OCI-LY1 (cell line): ENCODE data around the gene PCBP4.

Experiments
- H2AFZ ChIP-seq: fragments of 200-600 bp; sonication (generic), shearing (Covaris generic); 2 replicates; pipeline ENCODE4 v1.6.0; 2014; ENCODE audit warnings: antibody characterized with exemption, mild to moderate bottlenecking, low read length
- H3F3A ChIP-seq: fragments of 200-600 bp; sonication (generic), shearing (Covaris generic); 2 replicates; pipeline ENCODE4 v1.6.0; 2014; ENCODE audit warnings: mild to moderate bottlenecking, antibody characterized with exemption, low read length, moderate library complexity; ENCODE audit not compliant: insufficient read depth
- H3K27ac ChIP-seq: fragments of 200-600 bp; sonication (generic); 2 replicates; pipeline ENCODE4 v1.5.1; 2014; ENCODE audit warnings: low read length, mixed run types, mild to moderate bottlenecking, low read depth; ENCODE audit not compliant: poor library complexity, severe bottlenecking
- H3K27me3 ChIP-seq: fragments of 200-600 bp; sonication (generic); 2 replicates; pipeline ENCODE4 v1.6.0; 2014; ENCODE audit warnings: antibody characterized with exemption, mild to moderate bottlenecking, low read length, moderate library complexity; ENCODE audit not compliant: insufficient read depth
- H3K36me3 ChIP-seq: fragments of 200-600 bp; sonication (generic); 2 replicates; pipeline ENCODE4 v1.6.1; 2014; ENCODE audit warnings: mild to moderate bottlenecking, antibody characterized with exemption, low read length, moderate library complexity, mixed read lengths; ENCODE audit not compliant: insufficient read depth
- H3K4me1 ChIP-seq: fragments of 200-600 bp; sonication (generic); 2 replicates; pipeline ENCODE4 v1.5.1; 2014; ENCODE audit warnings: mild to moderate bottlenecking, low read length, moderate library complexity; ENCODE audit not compliant: insufficient read depth, severe bottlenecking
- H3K4me2 ChIP-seq: fragments of 200-600 bp; sonication (generic), shearing (Covaris generic); 2 replicates; pipeline ENCODE4 v1.6.1; 2014; ENCODE audit warnings: low read length
- H3K4me3 ChIP-seq: fragments of 200-600 bp; sonication (generic); 2 replicates; pipeline ENCODE4 v1.5.1; 2014; ENCODE audit warnings: low read length, low read depth, mild to moderate bottlenecking, mixed read lengths; ENCODE audit not compliant: poor library complexity, severe bottlenecking
- H3K79me2 ChIP-seq: fragments of 200-600 bp; shearing (Covaris generic); 2 replicates; pipeline ENCODE4 v1.6.1; 2016; ENCODE audit warnings: mixed run types, low read length, mixed read lengths; ENCODE audit not compliant: insufficient read depth
- H3K9ac ChIP-seq: fragments of 200-600 bp; sonication (generic), shearing (Covaris generic); 2 replicates; pipeline ENCODE4 v1.6.1; 2014; ENCODE audit warnings: mild to moderate bottlenecking, low read length, mixed read lengths
- H3K9me2 ChIP-seq: fragments of 200-600 bp; sonication (generic), shearing (Covaris generic); 2 replicates; pipeline ENCODE4 v1.6.1; 2014; ENCODE audit warnings: low read depth, mild to moderate bottlenecking, low read length, mixed read lengths
- H3K9me3 ChIP-seq: fragments of 200-600 bp; shearing (Covaris generic); 2 replicates; pipeline ENCODE4 v1.6.1; 2014; ENCODE audit warnings: low read length, mixed read lengths
- H4K20me1 ChIP-seq: fragments of 200-600 bp; sonication (generic), shearing (Covaris generic); 2 replicates; pipeline ENCODE4 v1.6.0; 2016; ENCODE audit warnings: mild to moderate bottlenecking, low read length; ENCODE audit not compliant: insufficient read depth
- EZH2 ChIP-seq: fragments of 200-600 bp; sonication (generic), shearing (Covaris generic); IDR thresholded peaks from 2 replicates; pipeline ENCODE4 v1.8.0; 2017; ENCODE audit warnings: borderline replicate concordance, mixed run types, mild to moderate bottlenecking, antibody characterized with exemption, low read length, moderate library complexity, mixed read lengths
- TF ChIP-seq, protein P1 (sequence below): fragments of 200-600 bp; sonication (generic), shearing (Covaris generic); IDR thresholded peaks from 2 replicates; pipeline ENCODE4 v1.5.1; 2017; ENCODE audit warnings: mild to moderate bottlenecking, antibody characterized with exemption, low read length, moderate library complexity, mixed read lengths

The PCBP4 gene

DNA sequence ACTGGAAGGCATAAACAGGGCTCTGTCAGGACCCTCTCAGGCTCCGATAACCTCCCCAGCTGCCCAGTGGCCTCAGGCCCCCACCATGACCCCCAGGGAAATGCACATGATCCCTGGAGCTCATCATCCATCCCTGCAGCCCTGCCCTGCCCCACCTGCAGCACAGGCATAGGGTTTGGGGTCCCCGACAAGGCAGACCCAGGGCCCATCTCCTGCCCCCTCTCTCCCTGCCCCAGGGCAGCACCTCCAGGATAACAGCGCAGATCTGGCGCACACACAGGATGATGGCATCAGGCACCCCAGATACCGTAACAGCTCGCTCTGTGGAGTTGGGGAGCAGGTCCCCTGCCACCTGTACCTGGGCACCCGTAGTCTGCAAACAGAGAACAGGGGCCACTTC, 7.6 kb downstream of the PCBP4 start:
- no peak overlapping the region for H2AFZ ChIP-seq
- H3K27ac ChIP-seq, result no peak overlapping the region
- H3K4me2 ChIP-seq, result no peak overlapping the region
- H4K20me1 ChIP-seq, result no peaks in the 10 kb centered on the region
- H3F3A ChIP-seq, result no peaks in the 10 kb centered on the region
- no peaks in the 10 kb centered on the region for H3K36me3 ChIP-seq
- no peak overlapping the region for H3K4me3 ChIP-seq
- no peaks in the 10 kb centered on the region for H3K9me2 ChIP-seq
- peaks cover 9% of the 10 kb centered on the region for H3K4me1 ChIP-seq
- TF ChIP-seq EZH2, result no peak
- TF ChIP-seq, protein P1, sequence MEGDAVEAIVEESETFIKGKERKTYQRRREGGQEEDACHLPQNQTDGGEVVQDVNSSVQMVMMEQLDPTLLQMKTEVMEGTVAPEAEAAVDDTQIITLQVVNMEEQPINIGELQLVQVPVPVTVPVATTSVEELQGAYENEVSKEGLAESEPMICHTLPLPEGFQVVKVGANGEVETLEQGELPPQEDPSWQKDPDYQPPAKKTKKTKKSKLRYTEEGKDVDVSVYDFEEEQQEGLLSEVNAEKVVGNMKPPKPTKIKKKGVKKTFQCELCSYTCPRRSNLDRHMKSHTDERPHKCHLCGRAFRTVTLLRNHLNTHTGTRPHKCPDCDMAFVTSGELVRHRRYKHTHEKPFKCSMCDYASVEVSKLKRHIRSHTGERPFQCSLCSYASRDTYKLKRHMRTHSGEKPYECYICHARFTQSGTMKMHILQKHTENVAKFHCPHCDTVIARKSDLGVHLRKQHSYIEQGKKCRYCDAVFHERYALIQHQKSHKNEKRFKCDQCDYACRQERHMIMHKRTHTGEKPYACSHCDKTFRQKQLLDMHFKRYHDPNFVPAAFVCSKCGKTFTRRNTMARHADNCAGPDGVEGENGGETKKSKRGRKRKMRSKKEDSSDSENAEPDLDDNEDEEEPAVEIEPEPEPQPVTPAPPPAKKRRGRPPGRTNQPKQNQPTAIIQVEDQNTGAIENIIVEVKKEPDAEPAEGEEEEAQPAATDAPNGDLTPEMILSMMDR, result no peak
- no peak overlapping the region for H3K9ac ChIP-seq
- 0 out of 2 replicates have a peak, but pooled peaks cover 3% of the 10 kb centered on the region for H3K27me3 ChIP-seq
- no peaks in the 10 kb centered on the region for H3K9me3 ChIP-seq
- no peaks in the 10 kb centered on the region for H3K79me2 ChIP-seq

DNA sequence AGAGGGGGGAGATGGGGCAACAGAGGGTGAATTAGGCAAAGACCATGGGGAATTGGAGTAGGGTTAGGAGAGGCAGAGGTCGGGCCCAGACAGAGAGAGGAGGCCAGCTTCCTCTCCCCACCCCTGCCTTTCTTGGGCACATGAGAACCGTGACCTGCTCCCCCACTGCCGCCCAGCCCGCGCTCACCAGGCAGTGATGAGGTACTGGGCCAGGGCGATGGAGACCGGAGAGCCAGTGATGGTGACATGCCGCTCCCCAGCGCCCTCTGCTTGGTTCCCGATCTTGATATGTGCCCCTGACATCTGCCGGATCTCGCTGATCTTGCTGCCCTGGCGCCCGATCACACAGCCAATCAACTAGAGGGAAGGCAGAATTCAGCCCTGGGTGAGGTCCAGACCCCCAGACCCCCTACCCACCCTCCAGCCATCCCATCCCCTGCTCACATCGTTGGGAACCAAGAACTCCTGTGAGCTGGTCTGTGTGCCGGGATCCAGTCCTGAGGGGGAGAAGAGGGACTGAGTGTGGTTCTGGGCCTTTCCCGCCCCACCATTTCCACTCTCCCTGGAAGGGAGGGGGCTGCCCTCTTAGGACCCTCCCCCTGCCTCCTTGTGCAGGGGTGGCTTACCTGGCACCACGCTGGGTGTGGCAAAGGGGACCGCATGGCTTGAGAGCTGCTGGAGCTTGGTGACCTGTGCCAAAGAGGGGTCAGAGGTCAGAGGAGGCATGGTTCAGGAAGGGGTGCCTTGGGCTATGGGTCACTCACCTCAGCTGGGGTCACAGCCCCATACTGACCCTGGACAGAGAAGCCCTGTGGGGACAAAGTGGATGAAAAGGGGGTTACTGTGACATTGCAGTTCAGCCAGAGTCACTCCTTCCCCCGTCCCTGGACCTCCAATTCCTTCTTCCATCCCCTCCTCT, 8.4 kb downstream of the PCBP4 start:
- no peak overlapping the region for H3K4me3 ChIP-seq

DNA sequence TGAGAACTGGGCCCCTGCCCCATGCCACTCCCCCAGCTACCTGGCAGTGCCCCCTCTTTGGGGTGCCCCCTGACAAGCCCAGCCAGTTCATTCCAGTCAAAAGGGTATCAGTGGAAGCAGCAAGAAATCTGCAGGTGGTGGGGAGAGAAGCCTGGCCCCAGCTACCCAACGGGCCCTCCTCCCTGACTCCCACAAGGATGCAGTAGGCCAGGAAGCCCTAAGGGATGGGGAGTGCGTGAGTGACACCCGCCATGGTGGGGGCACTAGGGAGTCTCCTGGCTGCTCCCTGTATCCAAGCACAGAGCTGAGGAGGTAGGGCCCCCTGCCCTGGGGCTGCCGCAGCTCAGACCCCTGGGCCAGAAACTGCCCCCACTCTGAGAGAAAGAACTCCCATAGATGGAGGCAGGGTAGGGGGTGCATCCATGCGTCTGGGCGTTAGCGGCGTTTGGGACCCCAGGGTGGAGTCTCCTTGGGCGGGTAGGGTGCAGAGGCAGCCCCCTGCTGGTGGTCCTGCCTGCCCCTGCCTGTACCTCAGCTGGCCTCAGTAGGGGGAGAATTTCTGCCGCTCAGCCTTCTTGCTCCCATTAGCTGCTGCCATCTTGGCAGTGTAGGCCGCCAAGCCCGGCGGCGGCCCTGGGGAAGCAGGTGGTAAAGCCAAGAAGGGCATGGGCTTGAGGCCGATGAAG, 9.6 kb downstream of the PCBP4 start:
- Histone ChIP-seq H3K9ac (no peak overlapping the region), H4K20me1 (no peaks in the 10 kb centered on the region), H3K36me3 (no peaks in the 10 kb centered on the region), H3K9me3 (no peaks in the 10 kb centered on the region), H3K27ac (no peak overlapping the region), H3K27me3 (0 out of 2 replicates have a peak, but pooled peaks cover 3% of the 10 kb centered on the region), H3K4me2 (no peak overlapping the region), H3K79me2 (no peaks in the 10 kb centered on the region), H3K9me2 (no peaks in the 10 kb centered on the region), H3K4me1 (peaks cover 9% of the 10 kb centered on the region), H2AFZ (no peak overlapping the region), H3F3A (no peaks in the 10 kb centered on the region), H3K4me3 (no peak overlapping the region)
- TF ChIP-seq, protein P1, result no peak
- no peak for TF ChIP-seq EZH2

More for the DNA sequence above, 8.4 kb downstream of the PCBP4 start:
- peaks cover 9% of the 10 kb centered on the region for H3K4me1 ChIP-seq
- no peaks in the 10 kb centered on the region for H3K79me2 ChIP-seq
- H2AFZ ChIP-seq, result no peak overlapping the region
- no peak overlapping the region for H3K4me2 ChIP-seq
- 0 out of 2 replicates have a peak, but pooled peaks cover 3% of the 10 kb centered on the region for H3K27me3 ChIP-seq
- H3K9ac ChIP-seq, result no peak overlapping the region
- TF ChIP-seq EZH2, result no peak
- TF ChIP-seq, protein P1, result no peak
- H3K9me2 ChIP-seq, result no peaks in the 10 kb centered on the region
- H3F3A ChIP-seq, result no peaks in the 10 kb centered on the region
- no peaks in the 10 kb centered on the region for H3K36me3 ChIP-seq
- H4K20me1 ChIP-seq, result no peaks in the 10 kb centered on the region
- no peaks in the 10 kb centered on the region for H3K9me3 ChIP-seq
- no peak overlapping the region for H3K27ac ChIP-seq
